Hindlimb muscle (tissue), 1 donor: ENCODE data around the gene MYO7A. TPM values are rescaled to one million over a fixed set of nuclear protein-coding genes. Genes with fewer than 3 reads are reported as not detected.
"Not testable (repeated sequence)": the region's sequence is repeated elsewhere in the genome, so short reads cannot be mapped to it uniquely, and the experiment has no call there.

Source experiments
- DNase-seq: peaks from one replicate; pipeline ENCODE4 v3.0.0-alpha.2; 2013
- polyA plus RNA-seq: library from polyadenylated mRNA; unstranded; fragments of 120-200 nt; gene quantifications from one replicate; pipeline ENCODE4 v1.2.1, GENCODE V29; 2013; ENCODE audit not compliant: insufficient read length

MYO7A gene
- polyA plus RNA-seq, 1 donor, result 4.8 TPM

GRCh38 chr11:77093056-77093891 lies 34.8 kb upstream of the MYO7A start:
- DNase-seq, result no peak

GRCh38 chr11:77093987-77094840 lies 33.8 kb upstream of the MYO7A start:
- no peak for DNase-seq

GRCh38 chr11:77094841-77095365 lies 33.1 kb upstream of the MYO7A start:
- DNase-seq, result no peak

- DNase-seq, result no peak
Observed at GRCh38 chr11:77095551-77096490, 32.2 kb upstream of the MYO7A start.

GRCh38 chr11:77096591-77097019 lies 31.4 kb upstream of the MYO7A start:
- no peak for DNase-seq

GRCh38 chr11:77097180-77097579 lies 30.9 kb upstream of the MYO7A start:
- not testable (repeated sequence) for DNase-seq

- no peak for DNase-seq
Observed at GRCh38 chr11:77100166-77101042, 27.6 kb upstream of the MYO7A start.

GRCh38 chr11:77101043-77101537 lies 27.0 kb upstream of the MYO7A start:
- no peak for DNase-seq

GRCh38 chr11:77102246-77103210 lies 25.5 kb upstream of the MYO7A start, which contains the start of gene OMP:
Gene OMP, plus strand, starts transcription at chr11:77102840. Its CDS starts 0 bp downstream, at chr11:77102840.
- DNase-seq, result no peak

- DNase-seq, result no peak
Observed at GRCh38 chr11:77103319-77103718, 24.7 kb upstream of the MYO7A start.

GRCh38 chr11:77104727-77105126 lies 23.3 kb upstream of the MYO7A start:
- DNase-seq, result no peak

GRCh38 chr11:77106321-77106720 lies 21.7 kb upstream of the MYO7A start:
- DNase-seq, result no peak

- DNase-seq, result no peak
Observed at GRCh38 chr11:77106759-77107158, 21.3 kb upstream of the MYO7A start.

GRCh38 chr11:77107950-77108349 lies 20.1 kb upstream of the MYO7A start:
- no peak for DNase-seq

GRCh38 chr11:77108436-77108835 lies 19.6 kb upstream of the MYO7A start:
- DNase-seq, result no peak

- DNase-seq, result no peak
Observed at GRCh38 chr11:77109236-77110019, 18.6 kb upstream of the MYO7A start.

GRCh38 chr11:77110836-77111235 lies 17.2 kb upstream of the MYO7A start:
- no peak for DNase-seq

GRCh38 chr11:77111277-77111676 lies 16.8 kb upstream of the MYO7A start:
- DNase-seq, result no peak

- DNase-seq, result no peak
Observed at GRCh38 chr11:77111946-77112345, 16.1 kb upstream of the MYO7A start.
